H1 (cell line): ENCODE results near the gene TMEM18. TPM values are rescaled to one million over a fixed set of nuclear protein-coding genes. Genes with fewer than 3 reads are reported as not detected.

ENCODE experiments used
- CTCF ChIA-PET: fragments of 300-600 bp; sonication (Branson Sonifier 250); formaldehyde crosslinking; loops from one replicate; lab custom pipeline; 2021; ENCODE audit not compliant: partially characterized antibody; lab: Charles Lee
- POLR2A ChIA-PET: fragments of 300-600 bp; sonication (Branson Sonifier 250); formaldehyde crosslinking; loops from one replicate; lab custom pipeline; 2021; ENCODE audit warnings: inconsistent platforms; ENCODE audit not compliant: partially characterized antibody; lab: Charles Lee
- DNase-seq, 2 experiments: peaks; one replicate each; pipeline versions ENCODE4 v3.0.0 to v3.0.0-alpha.2; 2010 to 2022; ENCODE audit warnings: low spot score in 2 of 2, low read depth in 1 of 2, mixed read lengths in 1 of 2
- FAIRE-seq: peaks from 2 replicates; lab custom pipeline; 2011; peaks lifted over from hg19 to GRCh38; lab: Jason Lieb, UNC
- H2AFZ ChIP-seq: 2 replicates; pipeline ENCODE4 v1.8.1; 2012; ENCODE audit warnings: low read length, inconsistent platforms
- H2AK5ac ChIP-seq: 2 replicates; pipeline ENCODE4 v1.6.1; 2013; ENCODE audit warnings: low read depth, low read length
- H2BK120ac ChIP-seq: replicated peaks from 2 replicates; pipeline ENCODE3; 2013; ENCODE audit warnings: low read depth, low read length, inconsistent platforms
- H2BK12ac ChIP-seq: 2 replicates; pipeline ENCODE4 v1.6.1; 2013; ENCODE audit warnings: low read depth, low read length
- H2BK15ac ChIP-seq: 2 replicates; pipeline ENCODE4 v1.6.1; 2013; ENCODE audit warnings: low read length
- H2BK20ac ChIP-seq: 2 replicates; pipeline ENCODE4 v1.6.1; 2013; ENCODE audit warnings: low read length
- H2BK5ac ChIP-seq: 2 replicates; pipeline ENCODE4 v1.6.1; 2013; ENCODE audit warnings: low read depth, low read length
- H3K14ac ChIP-seq: 2 replicates; pipeline ENCODE4 v1.6.1; 2013; ENCODE audit warnings: inconsistent platforms; ENCODE audit not compliant: insufficient read length
- H3K18ac ChIP-seq: 2 replicates; pipeline ENCODE4 v1.6.1; 2013; ENCODE audit warnings: low read length; ENCODE audit errors: extremely low read depth
- H3K23ac ChIP-seq: 2 replicates; pipeline ENCODE4 v1.6.1; 2013; ENCODE audit warnings: inconsistent platforms; ENCODE audit not compliant: insufficient read length
- H3K23me2 ChIP-seq: 2 replicates; pipeline ENCODE4 v1.6.1; 2013; ENCODE audit warnings: low read depth, low read length
- H3K27ac ChIP-seq: 2 replicates; pipeline ENCODE4 v1.6.1; 2011; ENCODE audit warnings: low read depth, low read length, inconsistent platforms
- H3K27me3 ChIP-seq, 4 experiments: replicated peaks in 1 of 4; 1 replicate in 1 of 4; 2 replicates in 3 of 4; pipeline versions ENCODE4 v1.6.1 to v1.8.1; 2011 to 2013; ENCODE audit warnings: low read length in 3 of 4, mild to moderate bottlenecking in 3 of 4, inconsistent platforms in 2 of 4, mixed read lengths in 2 of 4, moderate library complexity in 1 of 4; ENCODE audit not compliant: control insufficient read depth in 3 of 4, insufficient read depth in 3 of 4; ENCODE audit errors: extremely low read depth in 1 of 4
- H3K36me3 ChIP-seq, 4 experiments: 2 replicates each; pipeline versions ENCODE4 v1.6.1 to v1.8.1; 2011 to 2013; ENCODE audit warnings: mild to moderate bottlenecking in 4 of 4, low read length in 3 of 4, moderate library complexity in 2 of 4, control low read depth in 1 of 4, inconsistent platforms in 1 of 4; ENCODE audit not compliant: insufficient read depth in 4 of 4, control insufficient read depth in 2 of 4
- H3K4ac ChIP-seq: replicated peaks from 2 replicates; pipeline ENCODE3; 2013; ENCODE audit warnings: low read length, low read depth, mixed read lengths, inconsistent platforms; ENCODE audit not compliant: insufficient read length
- H3K4me1 ChIP-seq, 4 experiments: replicated peaks in 1 of 4; 1 replicate in 1 of 4; 2 replicates in 3 of 4; pipeline versions ENCODE4 v1.6.1 to v1.8.1; 2011 to 2013; ENCODE audit warnings: low read length in 3 of 4, inconsistent platforms in 2 of 4, mixed read lengths in 1 of 4; ENCODE audit not compliant: insufficient read depth in 4 of 4, control insufficient read depth in 3 of 4
- H3K4me2 ChIP-seq, 2 experiments: 2 replicates each; pipeline versions ENCODE4 v1.6.1 to v1.8.1; 2011 to 2013; ENCODE audit warnings: low read depth in 2 of 2, low read length in 2 of 2, control low read depth in 1 of 2, inconsistent platforms in 1 of 2, mild to moderate bottlenecking in 1 of 2; ENCODE audit not compliant: insufficient read depth in 1 of 2
- H3K4me3 ChIP-seq, 4 experiments: fragments of 200-600, 300-600 bp in 1 of 4; sonication (generic), shearing (Covaris generic), sonication (Bioruptor Twin) in 1 of 4; 2 replicates each; pipeline versions ENCODE4 v1.5.1 to v1.8.1; 2011 to 2016; ENCODE audit warnings: low read length in 4 of 4, low read depth in 3 of 4, control low read depth in 2 of 4, inconsistent platforms in 2 of 4, mild to moderate bottlenecking in 2 of 4, mixed read lengths in 1 of 4, moderate library complexity in 1 of 4; ENCODE audit not compliant: insufficient read depth in 2 of 4; ENCODE audit errors: extremely low read depth in 1 of 4
- H3K56ac ChIP-seq: replicated peaks from 2 replicates; pipeline ENCODE3; 2013; ENCODE audit warnings: low read depth, mild to moderate bottlenecking, mixed read lengths, low read length, inconsistent platforms; ENCODE audit not compliant: insufficient read length
- H3K79me1 ChIP-seq: 2 replicates; pipeline ENCODE4 v1.6.1; 2013; ENCODE audit warnings: low read depth, low read length, control low read depth
- H3K79me2 ChIP-seq, 2 experiments: 2 replicates each; pipeline versions ENCODE4 v1.6.1 to v1.8.1; 2012 to 2013; ENCODE audit warnings: low read length in 2 of 2, mild to moderate bottlenecking in 2 of 2, inconsistent platforms in 1 of 2; ENCODE audit not compliant: insufficient read depth in 2 of 2, control insufficient read depth in 1 of 2
- H3K9ac ChIP-seq, 4 experiments: replicated peaks in 1 of 4; 1 replicate in 1 of 4; 2 replicates in 3 of 4; pipeline versions ENCODE4 v1.6.1 to v1.8.1; 2011 to 2013; ENCODE audit warnings: low read depth in 3 of 4, low read length in 3 of 4, control low read depth in 2 of 4, mild to moderate bottlenecking in 2 of 4, moderate library complexity in 2 of 4, inconsistent platforms in 1 of 4; ENCODE audit errors: extremely low read depth in 1 of 4
- H3K9me3 ChIP-seq, 2 experiments: 2 replicates each; pipeline versions ENCODE4 v1.6.1 to v1.8.1; 2012 to 2013; ENCODE audit warnings: mild to moderate bottlenecking in 2 of 2, moderate library complexity in 2 of 2, control low read depth in 1 of 2, inconsistent platforms in 1 of 2, low read depth in 1 of 2, low read length in 1 of 2, mixed read lengths in 1 of 2; ENCODE audit not compliant: insufficient read depth in 2 of 2
- H4K20me1 ChIP-seq, 2 experiments: replicated peaks in 1 of 2; 2 replicates each; pipeline versions ENCODE3 to v1.8.1; 2011 to 2013; ENCODE audit warnings: inconsistent platforms in 2 of 2, low read length in 2 of 2, mild to moderate bottlenecking in 1 of 2; ENCODE audit not compliant: insufficient read depth in 2 of 2, control insufficient read depth in 1 of 2
- H4K5ac ChIP-seq: 2 replicates; pipeline ENCODE4 v1.6.1; 2013; ENCODE audit warnings: low read length, low read depth, mixed read lengths, inconsistent platforms; ENCODE audit not compliant: insufficient read length
- H4K8ac ChIP-seq: 2 replicates; pipeline ENCODE4 v1.8.0; 2013; ENCODE audit warnings: mild to moderate bottlenecking, moderate library complexity, low read length, inconsistent platforms; ENCODE audit not compliant: insufficient read depth; ENCODE audit errors: extremely low read depth
- H4K91ac ChIP-seq: replicated peaks from 2 replicates; pipeline ENCODE3; 2013; ENCODE audit warnings: low read length, mixed read lengths, inconsistent platforms; ENCODE audit not compliant: insufficient read length
- CHD1 ChIP-seq: IDR thresholded peaks from 2 replicates; pipeline ENCODE4 v1.6.1; 2012; ENCODE audit warnings: low read depth, low read length, improper control_type of control experiment
- CHD2 ChIP-seq: IDR thresholded peaks from 2 replicates; pipeline ENCODE4 v1.6.1; 2012; ENCODE audit warnings: low read length, improper control_type of control experiment
- CTCF ChIP-seq, 3 experiments: IDR thresholded peaks; 1 replicate in 2 of 3; 2 replicates in 1 of 3; pipeline versions ENCODE4 v1.5.1 to v1.6.1; 2011; ENCODE audit warnings: low read length in 3 of 3, mild to moderate bottlenecking in 3 of 3, inconsistent platforms in 2 of 3, low read depth in 1 of 3, moderate library complexity in 1 of 3; ENCODE audit not compliant: insufficient read depth in 1 of 3; ENCODE audit errors: control extremely low read depth in 1 of 3
- EP300 ChIP-seq, 2 experiments: IDR thresholded peaks; 1 replicate in 1 of 2; 2 replicates in 1 of 2; pipeline ENCODE4 v1.6.1; 2011 to 2012; ENCODE audit warnings: low read depth in 2 of 2, low read length in 2 of 2, mild to moderate bottlenecking in 2 of 2, borderline replicate concordance in 1 of 2, inconsistent platforms in 1 of 2, moderate library complexity in 1 of 2
- GTF2F1 ChIP-seq: IDR thresholded peaks from 2 replicates; pipeline ENCODE4 v1.6.1; 2012; ENCODE audit warnings: low read depth, low read length, improper control_type of control experiment, borderline replicate concordance
- JUND ChIP-seq: IDR thresholded peaks from 2 replicates; pipeline ENCODE4 v1.6.1; 2011; ENCODE audit warnings: mild to moderate bottlenecking, improper control_type of control experiment, low read length
- PHF8 ChIP-seq: fragments of 200-600 bp; sonication (generic); conservative IDR thresholded peaks from 2 replicates; pipeline ENCODE4 v1.7.1; 2012; ENCODE audit warnings: low read depth, mild to moderate bottlenecking, inconsistent platforms, low read length, moderate library complexity
- POLR2A ChIP-seq, 2 experiments: IDR thresholded peaks; 1 replicate in 1 of 2; 2 replicates in 1 of 2; pipeline ENCODE4 v1.6.1; 2011; ENCODE audit warnings: low read depth in 2 of 2, low read length in 2 of 2, mild to moderate bottlenecking in 2 of 2; ENCODE audit errors: control extremely low read depth in 1 of 2
- POLR2AphosphoS5 ChIP-seq: IDR thresholded peaks from 2 replicates; pipeline ENCODE4 v1.6.1; 2011; ENCODE audit warnings: low read depth, low read length
- RFX5 ChIP-seq: IDR thresholded peaks from 2 replicates; pipeline ENCODE4 v1.6.1; 2011; ENCODE audit warnings: low read depth, low read length, improper control_type of control experiment, borderline replicate concordance
- RNF2 ChIP-seq: fragments of 200-900, 300-1000 bp; sonication (generic); IDR thresholded peaks from 2 replicates; pipeline ENCODE4 v1.7.1; 2016; ENCODE audit warnings: borderline replicate concordance, low read depth, mild to moderate bottlenecking, antibody characterized with exemption, low read length; ENCODE audit not compliant: poor library complexity, severe bottlenecking; ENCODE audit errors: missing control alignments
- WGBS, 2 experiments: shearing (Covaris generic) in 1 of 2; methylation state at CpG; one replicate each; pipeline versions ENCODE4 v1.1.6 to v1.1.7; 2013 to 2015; ENCODE audit warnings: low lambda C conversion rate in 2 of 2, mixed read lengths in 2 of 2, inconsistent platforms in 1 of 2, low coverage in 1 of 2, missing lambda C conversion rate in 1 of 2; ENCODE audit not compliant: insufficient replicate concordance in 2 of 2, insufficient coverage in 1 of 2, insufficient read length in 1 of 2; ENCODE audit errors: extremely low coverage in 1 of 2, missing lambda C conversion rate in 1 of 2; 5-methylcytosine and 5-hydroxymethylcytosine counted together
- polyA plus RNA-seq, 7 experiments: library from polyadenylated mRNA; depleted of rRNA in 3 of 7; stranded (reverse) in 5 of 7; unstranded in 2 of 7; fragments of >200 nt in 5 of 7; fragments of 200-250 nt in 2 of 7; gene quantifications; 1 replicate in 5 of 7; 2 replicates in 1 of 7; 4 replicates in 1 of 7; pipeline versions ENCODE4 v1.2.1 to v1.2.3, GENCODE V29; 2011 to 2013; ENCODE audit warnings: missing spikeins in 2 of 7, mixed read lengths in 2 of 7
- total RNA-seq: library from RNA; stranded (reverse); fragmentation: NEBNext Ultra II Directional; extraction: Animal tissue kit (Norgen Biotek cat#: 25700); gene quantifications from 2 replicates; pipeline ENCODE4 v1.2.1, GENCODE V29; 2021

TMEM18 gene
- total and polyA plus RNA-seq, 2 of the 8 experiments (the other 6 are each of a cell fraction or from before 2014, with no cell fraction given): 22.4 to 27.1 TPM

GRCh38 chr2:663221-663620 is 14.0 kb downstream of the TMEM18 start:
- ChIA-PET CTCF (interaction anchor here (0.8 to 2.8 kb wide), 11 partner anchors 9 to 881 kb away, joined by 3 to 15 read pairs (median 3); no protein-coding TSS in a partner anchor), POLR2A (interaction anchor here (0.6 kb wide), 1 partner anchor 31 kb away, joined by 3 read pairs; no protein-coding TSS in a partner anchor)
- Histone ChIP-seq H3K9me3 (peaks cover 16 to 17% of the 10 kb centered on the region in 2 experiments), H4K5ac (no peak overlapping the region), H3K79me1 (peaks cover 2% of the 10 kb centered on the region), H2AFZ (no peak overlapping the region), H3K4me3 (no peak overlapping the region), H2BK15ac (no peak overlapping the region), H3K27me3 (no peaks in the 10 kb centered on the region; a peak in 1 of 7 replicates), H2BK5ac (no peak overlapping the region), H2AK5ac (no peak overlapping the region), H3K79me2 (no peaks in the 10 kb centered on the region), H3K56ac (no peak overlapping the region), H2BK12ac (no peak overlapping the region), H3K14ac (no peak overlapping the region), H3K23ac (no peak overlapping the region), H2BK120ac (no peak overlapping the region), H3K4me2 (no peak overlapping the region), H3K23me2 (0 out of 2 replicates have a peak, but pooled peaks cover 1% of the 10 kb centered on the region), H3K27ac (no peak overlapping the region), H2BK20ac (no peak overlapping the region), H3K18ac (no peak overlapping the region), H4K91ac (no peak overlapping the region), H3K36me3 (peaks cover 7 to 22% (median 15%) of the 10 kb centered on the region in 4 experiments; a peak in 6 of 8 replicates), H3K4ac (no peak overlapping the region), H3K9ac (no peak overlapping the region), H3K4me1 (peaks cover 0 to 6% (median 0%) of the 10 kb centered on the region in 4 experiments; a peak in 2 of 7 replicates), H4K8ac (no peak overlapping the region), H4K20me1 (peaks cover 0 to 8% of the 10 kb centered on the region in 2 experiments)
- no peak for FAIRE-seq
- DNase-seq: no peak
- no peak for TF ChIP-seq RNF2
- no peak for TF ChIP-seq PHF8
- TF ChIP-seq POLR2A (IDR thresholded peaks at IDR 0.05; ENCODE audit: control extremely low read depth in 1 of 2, low read depth in 2 of 2, low read length in 2 of 2): no peak
- no peak for TF ChIP-seq CTCF (IDR thresholded peaks at IDR 0.05; ENCODE audit: control extremely low read depth in 1 of 3, insufficient read depth in 1 of 3, low read depth in 1 of 3, low read length in 3 of 3)
- TF ChIP-seq JUND: no peak
- no peak for TF ChIP-seq RFX5
- no peak for TF ChIP-seq EP300 (IDR thresholded peaks at IDR 0.05; ENCODE audit: borderline replicate concordance in 1 of 2, low read depth in 2 of 2, low read length in 2 of 2)
- TF ChIP-seq POLR2AphosphoS5: no peak
- no peak for TF ChIP-seq GTF2F1
- TF ChIP-seq CHD2: no peak
- no peak for TF ChIP-seq CHD1
- 93% methylated on average over 13 of the region's 13 CpGs; no CpG with 5 or more reads in 1 of the 2 experiments for WGBS, 2 experiments
